BE2C (cell line): Measurements from ENCODE around the gene GSG1L2.

Source experiments
- DNase-seq: peaks from one replicate; pipeline ENCODE4 v3.0.0-alpha.2; 2020
- H3K27me3 ChIP-seq: fragments of 250-450 bp; sonication (Bioruptor Pico); 2 replicates; pipeline ENCODE4 v1.5.1; 2020; ENCODE audit warnings: mild to moderate bottlenecking
- H3K36me3 ChIP-seq: fragments of 250-450 bp; sonication (Bioruptor Pico); 2 replicates; pipeline ENCODE4 v1.5.1; 2020; ENCODE audit warnings: mild to moderate bottlenecking
- H3K4me1 ChIP-seq: fragments of 250-450 bp; sonication (Bioruptor Pico); 2 replicates; pipeline ENCODE4 v1.5.1; 2020
- H3K4me3 ChIP-seq: 2 replicates; pipeline ENCODE4 v1.5.1; 2011; ENCODE audit warnings: low read depth, low read length
- H3K9me3 ChIP-seq: fragments of 250-450 bp; sonication (Bioruptor Pico); 2 replicates; pipeline ENCODE4 v1.5.1; 2020
- CTCF ChIP-seq: IDR thresholded peaks from 2 replicates; pipeline ENCODE4 v1.5.1; 2012; ENCODE audit warnings: mild to moderate bottlenecking, low read depth, low read length

Gene GSG1L2

GRCh38 chr17:9830711-9831110 lies 8.8 kb upstream of the GSG1L2 start:
- Histone ChIP-seq H3K9me3 (no peaks in the 10 kb centered on the region), H3K27me3 (no peaks in the 10 kb centered on the region), H3K4me1 (no peaks in the 10 kb centered on the region)

GRCh38 chr17:9829343-9829742 lies 7.5 kb upstream of the GSG1L2 start:
- DNase-seq, result no peak
- Histone ChIP-seq H3K36me3 (no peaks in the 10 kb centered on the region), H3K4me1 (no peaks in the 10 kb centered on the region), H3K9me3 (no peaks in the 10 kb centered on the region), H3K27me3 (no peaks in the 10 kb centered on the region), H3K4me3 (no peak overlapping the region)
- TF ChIP-seq CTCF, result no peak

More at GRCh38 chr17:9830711-9831110, 8.8 kb upstream of the GSG1L2 start:
- TF ChIP-seq CTCF, result no peak
- DNase-seq, result no peak
- Histone ChIP-seq H3K4me3 (no peak overlapping the region), H3K36me3 (no peaks in the 10 kb centered on the region)

DNA sequence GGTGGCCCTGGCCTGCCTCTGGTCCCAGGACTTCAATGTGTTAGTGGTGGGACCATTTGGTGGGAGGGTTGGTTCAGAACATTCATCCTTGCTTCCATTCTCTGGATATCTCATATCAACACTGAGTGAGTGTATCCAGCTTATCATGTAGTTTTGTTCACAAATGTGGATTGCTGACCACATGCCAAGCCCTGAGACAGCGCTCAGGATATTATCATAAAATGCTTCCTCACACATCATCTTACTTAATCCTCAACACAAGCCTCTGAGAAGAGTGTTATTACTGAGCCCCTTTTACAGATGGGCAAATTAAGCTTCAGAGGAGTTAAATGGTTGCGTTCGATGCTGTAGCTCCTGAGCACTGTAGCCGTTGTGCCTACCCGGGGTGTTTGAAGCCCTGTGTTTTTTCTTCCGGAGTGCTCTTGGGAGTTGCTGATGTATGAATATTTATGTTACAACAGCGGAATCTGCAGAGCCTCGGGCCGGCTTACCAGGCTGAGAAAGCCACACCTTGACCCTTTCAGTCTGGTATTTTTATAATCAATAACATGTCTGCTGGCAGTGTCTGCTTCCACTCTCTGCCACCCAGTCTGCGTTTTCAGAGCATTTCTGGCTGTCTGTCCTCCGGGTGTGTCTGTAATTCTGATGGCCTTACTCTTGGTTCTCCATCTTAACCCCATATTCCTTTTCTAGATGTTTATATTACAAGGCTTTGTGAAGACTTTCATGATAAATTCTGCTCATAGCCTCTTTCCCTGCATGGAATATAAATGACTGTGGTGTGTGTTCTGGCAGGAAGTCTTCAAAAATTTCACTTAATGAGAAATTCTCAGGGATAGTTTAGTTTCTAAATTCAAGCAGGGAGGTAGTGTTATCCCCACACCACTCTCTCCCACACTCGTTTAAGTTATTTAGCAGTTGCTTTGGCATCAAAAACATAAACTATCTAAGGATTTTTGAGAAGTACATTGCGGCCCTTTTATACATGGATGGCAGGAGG lies 6.7 kb upstream of the GSG1L2 start:
- no peaks in the 10 kb centered on the region for H3K9me3 ChIP-seq
- H3K4me3 ChIP-seq, result no peak overlapping the region
- no peaks in the 10 kb centered on the region for H3K4me1 ChIP-seq
- H3K27me3 ChIP-seq, result no peaks in the 10 kb centered on the region
- no peak for DNase-seq
- H3K36me3 ChIP-seq, result no peaks in the 10 kb centered on the region
- no peak for TF ChIP-seq CTCF

- Histone ChIP-seq H3K36me3 (no peaks in the 10 kb centered on the region), H3K4me3 (no peak within 1 kb of the TSS), H3K27me3 (no peaks in the 10 kb centered on the region), H3K4me1 (no peaks in the 10 kb centered on the region), H3K9me3 (no peaks in the 10 kb centered on the region)
- no peak for DNase-seq
- no peak for TF ChIP-seq CTCF
These were observed 3.8 kb upstream of the GSG1L2 start, which contains the start of gene GLP2R for GRCh38 chr17:9825641-9826150. Gene GLP2R (plus strand): TSS chr17:9825924. CDS start chr17:9826064, 140 bp downstream.

- Histone ChIP-seq H3K4me1 (no peaks in the 10 kb centered on the region), H3K36me3 (no peaks in the 10 kb centered on the region), H3K27me3 (no peaks in the 10 kb centered on the region), H3K9me3 (no peaks in the 10 kb centered on the region), H3K4me3 (no peak overlapping the region)
- no peak for DNase-seq
- TF ChIP-seq CTCF, result no peak
These were observed 3.0 kb upstream of the GSG1L2 start for GRCh38 chr17:9824797-9825338.

DNA sequence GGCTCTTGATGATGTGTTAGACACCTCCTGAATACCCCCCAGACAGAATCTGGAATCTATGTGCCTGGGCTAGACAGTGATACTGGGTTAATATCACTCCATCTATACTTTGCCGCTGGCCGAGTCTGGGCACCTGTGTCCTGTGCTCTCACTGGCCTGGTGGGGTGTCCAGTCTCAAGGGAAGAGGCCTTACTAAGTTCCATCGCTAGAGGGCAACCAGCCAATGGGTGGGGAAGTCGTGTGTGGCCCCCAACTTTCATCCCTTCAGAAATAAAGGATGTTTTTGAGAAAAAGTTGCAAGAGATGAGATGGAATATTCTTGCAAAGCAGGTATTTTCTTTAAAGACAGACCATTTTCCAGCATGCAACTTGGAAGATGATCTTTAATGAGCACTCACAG lies 2.2 kb upstream of the GSG1L2 start:
- H3K4me1 ChIP-seq, result no peaks in the 10 kb centered on the region
- H3K27me3 ChIP-seq, result no peaks in the 10 kb centered on the region
- H3K9me3 ChIP-seq, result no peaks in the 10 kb centered on the region
- H3K4me3 ChIP-seq, result no peak overlapping the region
- H3K36me3 ChIP-seq, result no peaks in the 10 kb centered on the region
- no peak for TF ChIP-seq CTCF
- DNase-seq, result no peak
